HEK293 (cell line): ENCODE results near the gene WASF1.

ENCODE experiments used
- CTCF ChIA-PET: fragments of 350-600 bp; formaldehyde crosslinking; extraction: SDS; loops from one replicate; lab custom pipeline; 2021; ENCODE audit warnings: antibody characterized with exemption; lab: Yijun Ruan, JAX
- POLR2A ChIA-PET: fragments of 300-600 bp; formaldehyde crosslinking; extraction: SDS; loops from one replicate; lab custom pipeline; 2020; ENCODE audit warnings: antibody characterized with exemption, inconsistent platforms; lab: Yijun Ruan, JAX
- H3K27ac ChIP-seq: fragments of 200-500 bp; sonication (Bioruptor generic); 2 replicates; pipeline ENCODE4 v1.5.1; 2014; ENCODE audit warnings: low read depth, low read length, control low read depth, inconsistent platforms; ENCODE audit errors: extremely low read depth
- H3K36me3 ChIP-seq, 2 experiments: fragments of 200-500 bp in 1 of 2; sonication (Bioruptor generic) in 1 of 2; 1 replicate in 1 of 2; 2 replicates in 1 of 2; pipeline ENCODE4 v1.5.1; 2014 to 2017; ENCODE audit warnings: inconsistent platforms in 2 of 2, low read length in 2 of 2; ENCODE audit not compliant: control insufficient read depth in 2 of 2, insufficient read depth in 1 of 2
- H3K4me1 ChIP-seq: fragments of 200-500 bp; sonication (Bioruptor generic); 2 replicates; pipeline ENCODE4 v1.5.1; 2014; ENCODE audit warnings: mild to moderate bottlenecking, low read length, inconsistent platforms; ENCODE audit not compliant: control insufficient read depth, insufficient read depth
- H3K4me3 ChIP-seq: 2 replicates; pipeline ENCODE4 v1.5.1; 2011; ENCODE audit warnings: low read depth, mild to moderate bottlenecking, control low read depth, low read length, moderate library complexity
- H3K9me3 ChIP-seq: fragments of 200-500 bp; sonication (Bioruptor generic); 2 replicates; pipeline ENCODE4 v1.5.1; 2014; ENCODE audit warnings: low read depth, low read length, inconsistent platforms; ENCODE audit not compliant: control insufficient read depth, insufficient read depth
- BCL11B ChIP-seq: fragments of 450-650 bp; formaldehyde crosslinking; IDR thresholded peaks from 2 replicates; pipeline ENCODE4 v1.5.1; 2016; ENCODE audit warnings: low read depth, missing biosample characterization, missing genetic modification characterization
- GLI4 ChIP-seq: fragments of 450-650 bp; formaldehyde crosslinking; IDR thresholded peaks from 2 replicates; pipeline ENCODE4 v1.5.1; 2016; ENCODE audit warnings: missing biosample characterization, missing genetic modification characterization
- MYNN ChIP-seq: fragments of 450-650 bp; formaldehyde crosslinking; IDR thresholded peaks from 2 replicates; pipeline ENCODE4 v1.5.1; 2016; ENCODE audit warnings: missing biosample characterization, missing genetic modification characterization, borderline replicate concordance
- PRDM1 ChIP-seq: fragments of 450-650 bp; formaldehyde crosslinking; IDR thresholded peaks from 2 replicates; pipeline ENCODE4; 2016; ENCODE audit warnings: missing biosample characterization, missing genetic modification characterization
- RBAK ChIP-seq: fragments of 450-650 bp; formaldehyde crosslinking; IDR thresholded peaks from 2 replicates; pipeline ENCODE4 v1.5.1; 2016; ENCODE audit warnings: missing biosample characterization, missing genetic modification characterization
- REPIN1 ChIP-seq: fragments of 450-650 bp; formaldehyde crosslinking; IDR thresholded peaks from 2 replicates; pipeline ENCODE4 v1.5.1; 2017; ENCODE audit warnings: missing biosample characterization, missing genetic modification characterization, low read depth
- YY2 ChIP-seq: fragments of 450-650 bp; formaldehyde crosslinking; IDR thresholded peaks from 2 replicates; pipeline ENCODE4 v1.5.1; 2016; ENCODE audit warnings: missing biosample characterization, missing genetic modification characterization
- ZNF121 ChIP-seq: fragments of 450-650 bp; formaldehyde crosslinking; IDR thresholded peaks from 2 replicates; pipeline ENCODE4 v1.5.1; 2016; ENCODE audit warnings: missing biosample characterization, missing genetic modification characterization
- ZNF221 ChIP-seq: fragments of 450-650 bp; formaldehyde crosslinking; IDR thresholded peaks from 2 replicates; pipeline ENCODE4 v1.5.1; 2017; ENCODE audit warnings: missing biosample characterization, missing genetic modification characterization, borderline replicate concordance
- ZNF292 ChIP-seq: fragments of 450-650 bp; formaldehyde crosslinking; IDR thresholded peaks from 2 replicates; pipeline ENCODE4 v1.5.1; 2016; ENCODE audit warnings: low read depth, missing biosample characterization, missing genetic modification characterization, borderline replicate concordance
- ZNF629 ChIP-seq: fragments of 450-650 bp; formaldehyde crosslinking; IDR thresholded peaks from 2 replicates; pipeline ENCODE4 v1.5.1; 2017; ENCODE audit warnings: missing biosample characterization, missing genetic modification characterization
- ZNF792 ChIP-seq: fragments of 450-650 bp; formaldehyde crosslinking; IDR thresholded peaks from 2 replicates; pipeline ENCODE4 v1.5.1; 2016; ENCODE audit warnings: missing biosample characterization, missing genetic modification characterization
- ZNF830 ChIP-seq: fragments of 450-650 bp; IDR thresholded peaks from 2 replicates; pipeline ENCODE4 v1.5.0; 2018; ENCODE audit warnings: missing biosample characterization, missing genetic modification characterization, low read depth, mild to moderate bottlenecking, moderate library complexity
- TF ChIP-seq, protein P1 (sequence below): fragments of 450-650 bp; formaldehyde crosslinking; IDR thresholded peaks from 2 replicates; pipeline ENCODE4 v1.5.0; 2017; ENCODE audit warnings: missing biosample characterization, missing genetic modification characterization, borderline replicate concordance
- TF ChIP-seq, protein P2 (sequence below): fragments of 450-650 bp; formaldehyde crosslinking; IDR thresholded peaks from 2 replicates; pipeline ENCODE4 v1.5.1; 2017; ENCODE audit warnings: missing biosample characterization, mild to moderate bottlenecking, missing genetic modification characterization, moderate library complexity
- TF ChIP-seq, protein P3 (sequence below): sonication (generic); formaldehyde crosslinking; IDR thresholded peaks from 2 replicates; pipeline ENCODE4 v1.8.1; 2022; ENCODE audit warnings: mild to moderate bottlenecking, moderate library complexity, missing genetic modification reagents
- TF ChIP-seq, protein P4 (sequence below): fragments of 450-650 bp; formaldehyde crosslinking; IDR thresholded peaks from 2 replicates; pipeline ENCODE4 v1.5.1; 2016; ENCODE audit warnings: missing biosample characterization, missing genetic modification characterization
- TF ChIP-seq, protein P5 (sequence below): fragments of 450-650 bp; formaldehyde crosslinking; IDR thresholded peaks from 2 replicates; pipeline ENCODE4 v1.5.1; 2016; ENCODE audit warnings: missing biosample characterization, missing genetic modification characterization
- TF ChIP-seq, protein P6 (sequence below): fragments of 450-650 bp; formaldehyde crosslinking; IDR thresholded peaks from 2 replicates; pipeline ENCODE4 v1.5.1; 2016; ENCODE audit warnings: missing biosample characterization, missing genetic modification characterization

The WASF1 gene

DNA sequence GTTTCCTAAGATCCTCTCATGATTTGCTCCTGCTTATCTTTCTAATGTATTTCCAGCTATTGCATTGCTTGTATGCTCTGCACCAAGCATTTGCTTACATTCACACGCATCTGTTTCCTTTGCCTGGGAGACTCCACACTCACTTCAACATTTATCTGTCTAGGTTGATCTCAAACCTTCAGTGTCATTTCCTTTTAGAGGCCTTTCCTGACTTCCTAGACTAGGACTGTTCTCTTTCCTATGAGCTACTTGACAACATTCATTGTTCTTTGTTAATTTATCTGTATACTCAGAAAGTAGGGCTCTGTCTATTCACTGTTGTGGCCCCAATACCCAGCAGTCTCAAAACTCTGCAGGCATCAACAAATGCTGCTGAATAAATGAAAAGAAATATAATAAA lies 84.4 kb downstream of the WASF1 start:
- peaks cover 0 to 11% of the 10 kb centered on the region in 2 experiments; a peak in 1 of 3 replicates for H3K36me3 ChIP-seq
- ChIA-PET CTCF (interaction anchor here (0.8 to 1.3 kb wide), 2 partner anchors 16 to 42 kb away, joined by 3 to 4 read pairs; no protein-coding TSS in a partner anchor), POLR2A (no interaction called here)
- H3K4me3 ChIP-seq = no peak overlapping the region
- H3K4me1 ChIP-seq = peaks cover 5% of the 10 kb centered on the region; the same call in 1 of the 2 replicates
- H3K9me3 ChIP-seq = no peaks in the 10 kb centered on the region
- TF ChIP-seq ZNF830 (tag by site-specific recombination) (no peak), REPIN1 (no peak), ZNF121 (tag by site-specific recombination) (no peak)
- H3K27ac ChIP-seq = no peak overlapping the region

DNA sequence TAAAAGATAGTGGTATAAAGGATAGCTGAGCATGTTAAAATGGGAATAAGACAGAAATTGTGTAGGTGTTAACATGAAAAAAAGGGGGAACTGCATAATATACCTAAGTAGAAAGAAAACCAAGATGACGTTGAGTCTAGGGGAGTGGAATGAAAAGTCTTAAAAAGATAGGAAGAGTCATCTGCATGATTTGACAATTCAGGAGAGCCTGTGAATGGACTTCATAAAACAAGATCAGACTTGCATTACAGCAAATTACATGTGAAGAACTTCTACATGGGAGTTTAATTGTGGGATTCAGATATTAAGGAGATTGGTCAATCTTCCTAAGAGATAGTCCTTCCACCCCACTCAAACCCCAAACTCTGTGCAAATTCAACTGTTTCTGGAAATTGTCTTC lies 85.5 kb downstream of the WASF1 start:
- CTCF ChIA-PET = interaction anchor here (0.7 kb wide), 1 partner anchor 29 kb away, joined by 3 read pairs; no protein-coding TSS in a partner anchor
- Histone ChIP-seq H3K9me3 (no peaks in the 10 kb centered on the region), H3K4me1 (peaks cover 5% of the 10 kb centered on the region; the same call in 1 of the 2 replicates), H3K36me3 (peaks cover 0 to 8% of the 10 kb centered on the region in 2 experiments; a peak in 1 of 3 replicates), H3K4me3 (no peak overlapping the region), H3K27ac (no peak overlapping the region)
- TF ChIP-seq ZNF629 (tag by site-specific recombination) (no peak), RBAK (no peak), GLI4 (no peak)
- TF ChIP-seq, protein P1, sequence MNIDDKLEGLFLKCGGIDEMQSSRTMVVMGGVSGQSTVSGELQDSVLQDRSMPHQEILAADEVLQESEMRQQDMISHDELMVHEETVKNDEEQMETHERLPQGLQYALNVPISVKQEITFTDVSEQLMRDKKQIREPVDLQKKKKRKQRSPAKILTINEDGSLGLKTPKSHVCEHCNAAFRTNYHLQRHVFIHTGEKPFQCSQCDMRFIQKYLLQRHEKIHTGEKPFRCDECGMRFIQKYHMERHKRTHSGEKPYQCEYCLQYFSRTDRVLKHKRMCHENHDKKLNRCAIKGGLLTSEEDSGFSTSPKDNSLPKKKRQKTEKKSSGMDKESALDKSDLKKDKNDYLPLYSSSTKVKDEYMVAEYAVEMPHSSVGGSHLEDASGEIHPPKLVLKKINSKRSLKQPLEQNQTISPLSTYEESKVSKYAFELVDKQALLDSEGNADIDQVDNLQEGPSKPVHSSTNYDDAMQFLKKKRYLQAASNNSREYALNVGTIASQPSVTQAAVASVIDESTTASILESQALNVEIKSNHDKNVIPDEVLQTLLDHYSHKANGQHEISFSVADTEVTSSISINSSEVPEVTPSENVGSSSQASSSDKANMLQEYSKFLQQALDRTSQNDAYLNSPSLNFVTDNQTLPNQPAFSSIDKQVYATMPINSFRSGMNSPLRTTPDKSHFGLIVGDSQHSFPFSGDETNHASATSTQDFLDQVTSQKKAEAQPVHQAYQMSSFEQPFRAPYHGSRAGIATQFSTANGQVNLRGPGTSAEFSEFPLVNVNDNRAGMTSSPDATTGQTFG (tag by site-specific recombination) = no peak
- TF ChIP-seq, protein P2, sequence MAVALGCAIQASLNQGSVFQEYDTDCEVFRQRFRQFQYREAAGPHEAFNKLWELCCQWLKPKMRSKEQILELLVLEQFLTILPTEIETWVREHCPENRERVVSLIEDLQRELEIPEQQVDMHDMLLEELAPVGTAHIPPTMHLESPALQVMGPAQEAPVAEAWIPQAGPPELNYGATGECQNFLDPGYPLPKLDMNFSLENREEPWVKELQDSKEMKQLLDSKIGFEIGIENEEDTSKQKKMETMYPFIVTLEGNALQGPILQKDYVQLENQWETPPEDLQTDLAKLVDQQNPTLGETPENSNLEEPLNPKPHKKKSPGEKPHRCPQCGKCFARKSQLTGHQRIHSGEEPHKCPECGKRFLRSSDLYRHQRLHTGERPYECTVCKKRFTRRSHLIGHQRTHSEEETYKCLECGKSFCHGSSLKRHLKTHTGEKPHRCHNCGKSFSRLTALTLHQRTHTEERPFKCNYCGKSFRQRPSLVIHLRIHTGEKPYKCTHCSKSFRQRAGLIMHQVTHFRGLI = no peak
- TF ChIP-seq, protein P3, sequence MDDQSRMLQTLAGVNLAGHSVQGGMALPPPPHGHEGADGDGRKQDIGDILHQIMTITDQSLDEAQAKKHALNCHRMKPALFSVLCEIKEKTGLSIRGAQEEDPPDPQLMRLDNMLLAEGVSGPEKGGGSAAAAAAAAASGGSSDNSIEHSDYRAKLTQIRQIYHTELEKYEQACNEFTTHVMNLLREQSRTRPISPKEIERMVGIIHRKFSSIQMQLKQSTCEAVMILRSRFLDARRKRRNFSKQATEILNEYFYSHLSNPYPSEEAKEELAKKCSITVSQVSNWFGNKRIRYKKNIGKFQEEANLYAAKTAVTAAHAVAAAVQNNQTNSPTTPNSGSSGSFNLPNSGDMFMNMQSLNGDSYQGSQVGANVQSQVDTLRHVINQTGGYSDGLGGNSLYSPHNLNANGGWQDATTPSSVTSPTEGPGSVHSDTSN (CRISPR knock-in tag) = no peak
- POLR2A ChIA-PET = no interaction called here

DNA sequence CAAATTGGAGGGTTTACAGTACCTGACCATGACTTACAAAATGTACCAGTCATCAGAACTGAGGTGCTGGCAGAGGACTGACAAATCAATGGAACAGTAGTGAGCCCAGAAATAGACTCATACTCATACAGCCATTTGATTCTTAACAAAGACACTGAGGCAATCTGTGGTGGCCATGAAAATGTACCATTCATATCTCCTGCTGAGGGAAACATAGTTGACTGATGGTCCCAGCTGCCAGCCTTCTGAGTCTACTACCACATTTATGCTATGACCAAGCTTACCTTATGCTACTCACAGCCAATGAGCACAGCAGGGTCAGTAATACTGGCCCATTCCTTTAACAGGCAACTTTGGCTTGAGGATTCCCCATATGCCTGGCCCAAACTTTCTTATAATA lies 88.6 kb downstream of the WASF1 start:
- Histone ChIP-seq H3K36me3 (peaks cover 0 to 3% of the 10 kb centered on the region in 2 experiments; a peak in 1 of 3 replicates), H3K4me3 (no peak overlapping the region), H3K9me3 (no peaks in the 10 kb centered on the region), H3K27ac (no peak overlapping the region), H3K4me1 (no peaks in the 10 kb centered on the region)
- ChIA-PET CTCF (interaction anchor here (1.6 kb wide), 1 partner anchor 51 kb away, joined by 6 read pairs; no protein-coding TSS in a partner anchor), POLR2A (no interaction called here)
- TF ChIP-seq, protein P4, sequence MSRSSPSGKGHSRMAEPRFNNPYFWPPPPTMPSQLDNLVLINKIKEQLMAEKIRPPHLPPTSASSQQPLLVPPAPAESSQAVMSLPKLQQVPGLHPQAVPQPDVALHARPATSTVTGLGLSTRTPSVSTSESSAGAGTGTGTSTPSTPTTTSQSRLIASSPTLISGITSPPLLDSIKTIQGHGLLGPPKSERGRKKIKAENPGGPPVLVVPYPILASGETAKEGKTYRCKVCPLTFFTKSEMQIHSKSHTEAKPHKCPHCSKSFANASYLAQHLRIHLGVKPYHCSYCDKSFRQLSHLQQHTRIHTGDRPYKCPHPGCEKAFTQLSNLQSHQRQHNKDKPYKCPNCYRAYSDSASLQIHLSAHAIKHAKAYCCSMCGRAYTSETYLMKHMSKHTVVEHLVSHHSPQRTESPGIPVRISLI (tag by site-specific recombination) = no peak
- TF ChIP-seq ZNF830 (tag by site-specific recombination) (no peak), BCL11B (tag by site-specific recombination) (no peak), PRDM1 (tag by site-specific recombination) (no peak), YY2 (tag by site-specific recombination) (no peak), MYNN (tag by site-specific recombination) (no peak), ZNF292 (tag by site-specific recombination) (no peak), ZNF792 (no peak), ZNF221 (tag by site-specific recombination) (no peak)
- TF ChIP-seq, protein P5, sequence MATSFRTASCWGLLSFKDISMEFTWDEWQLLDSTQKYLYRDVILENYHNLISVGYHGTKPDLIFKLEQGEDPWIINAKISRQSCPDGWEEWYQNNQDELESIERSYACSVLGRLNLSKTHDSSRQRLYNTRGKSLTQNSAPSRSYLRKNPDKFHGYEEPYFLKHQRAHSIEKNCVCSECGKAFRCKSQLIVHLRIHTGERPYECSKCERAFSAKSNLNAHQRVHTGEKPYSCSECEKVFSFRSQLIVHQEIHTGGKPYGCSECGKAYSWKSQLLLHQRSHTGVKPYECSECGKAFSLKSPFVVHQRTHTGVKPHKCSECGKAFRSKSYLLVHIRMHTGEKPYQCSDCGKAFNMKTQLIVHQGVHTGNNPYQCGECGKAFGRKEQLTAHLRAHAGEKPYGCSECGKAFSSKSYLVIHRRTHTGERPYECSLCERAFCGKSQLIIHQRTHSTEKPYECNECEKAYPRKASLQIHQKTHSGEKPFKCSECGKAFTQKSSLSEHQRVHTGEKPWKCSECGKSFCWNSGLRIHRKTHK = no peak
- TF ChIP-seq, protein P6, sequence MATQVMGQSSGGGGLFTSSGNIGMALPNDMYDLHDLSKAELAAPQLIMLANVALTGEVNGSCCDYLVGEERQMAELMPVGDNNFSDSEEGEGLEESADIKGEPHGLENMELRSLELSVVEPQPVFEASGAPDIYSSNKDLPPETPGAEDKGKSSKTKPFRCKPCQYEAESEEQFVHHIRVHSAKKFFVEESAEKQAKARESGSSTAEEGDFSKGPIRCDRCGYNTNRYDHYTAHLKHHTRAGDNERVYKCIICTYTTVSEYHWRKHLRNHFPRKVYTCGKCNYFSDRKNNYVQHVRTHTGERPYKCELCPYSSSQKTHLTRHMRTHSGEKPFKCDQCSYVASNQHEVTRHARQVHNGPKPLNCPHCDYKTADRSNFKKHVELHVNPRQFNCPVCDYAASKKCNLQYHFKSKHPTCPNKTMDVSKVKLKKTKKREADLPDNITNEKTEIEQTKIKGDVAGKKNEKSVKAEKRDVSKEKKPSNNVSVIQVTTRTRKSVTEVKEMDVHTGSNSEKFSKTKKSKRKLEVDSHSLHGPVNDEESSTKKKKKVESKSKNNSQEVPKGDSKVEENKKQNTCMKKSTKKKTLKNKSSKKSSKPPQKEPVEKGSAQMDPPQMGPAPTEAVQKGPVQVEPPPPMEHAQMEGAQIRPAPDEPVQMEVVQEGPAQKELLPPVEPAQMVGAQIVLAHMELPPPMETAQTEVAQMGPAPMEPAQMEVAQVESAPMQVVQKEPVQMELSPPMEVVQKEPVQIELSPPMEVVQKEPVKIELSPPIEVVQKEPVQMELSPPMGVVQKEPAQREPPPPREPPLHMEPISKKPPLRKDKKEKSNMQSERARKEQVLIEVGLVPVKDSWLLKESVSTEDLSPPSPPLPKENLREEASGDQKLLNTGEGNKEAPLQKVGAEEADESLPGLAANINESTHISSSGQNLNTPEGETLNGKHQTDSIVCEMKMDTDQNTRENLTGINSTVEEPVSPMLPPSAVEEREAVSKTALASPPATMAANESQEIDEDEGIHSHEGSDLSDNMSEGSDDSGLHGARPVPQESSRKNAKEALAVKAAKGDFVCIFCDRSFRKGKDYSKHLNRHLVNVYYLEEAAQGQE (tag by site-specific recombination) = no peak
